H1 (cell line): ENCODE measurements around the gene SHPK. TPM values are rescaled to one million over a fixed set of nuclear protein-coding genes. Genes with fewer than 3 reads are reported as not detected.

Experiments used
- CBX8 ChIP-seq: fragments of 300-800, 300-1000 bp; sonication (generic); IDR thresholded peaks from 2 replicates; pipeline ENCODE4 v1.7.1; 2016; ENCODE audit warnings: low read depth, low read length, borderline replicate concordance
- CHD7 ChIP-seq: fragments of 300-600 bp; sonication (generic); IDR thresholded peaks from 2 replicates; pipeline ENCODE4 v1.7.1; 2012; ENCODE audit warnings: low read length, moderate library complexity, mild to moderate bottlenecking, inconsistent platforms; ENCODE audit not compliant: insufficient replicate concordance
- MAFK ChIP-seq: IDR thresholded peaks from 2 replicates; pipeline ENCODE4 v1.6.1; 2012; ENCODE audit warnings: low read depth, mild to moderate bottlenecking, improper control_type of control experiment, low read length
- POU5F1 ChIP-seq: IDR thresholded peaks from 2 replicates; pipeline ENCODE4 v1.6.1; 2011; ENCODE audit warnings: low read depth, mild to moderate bottlenecking, low read length, moderate library complexity
- SIRT6 ChIP-seq: IDR thresholded peaks from one replicate; pipeline ENCODE4 v1.7.1; 2012; ENCODE audit warnings: low read length, inconsistent platforms
- SRF ChIP-seq: IDR thresholded peaks from 2 replicates; pipeline ENCODE4 v1.6.1; 2011; ENCODE audit warnings: mild to moderate bottlenecking, low read depth, low read length, moderate library complexity
- TAF7 ChIP-seq: optimal IDR thresholded peaks from 2 replicates; pipeline ENCODE3; 2011; ENCODE audit warnings: low read depth, mild to moderate bottlenecking, inconsistent platforms, low read length, moderate library complexity, borderline replicate concordance
- polyA plus RNA-seq, 7 experiments: library from polyadenylated mRNA; depleted of rRNA in 3 of 7; stranded (reverse) in 5 of 7; unstranded in 2 of 7; fragments of >200 nt in 5 of 7; fragments of 200-250 nt in 2 of 7; gene quantifications; 1 replicate in 5 of 7; 2 replicates in 1 of 7; 4 replicates in 1 of 7; pipeline versions ENCODE4 v1.2.1 to v1.2.3, GENCODE V29; 2011 to 2013; ENCODE audit warnings: missing spikeins in 2 of 7, mixed read lengths in 2 of 7
- total RNA-seq: library from RNA; stranded (reverse); fragmentation: NEBNext Ultra II Directional; extraction: Animal tissue kit (Norgen Biotek cat#: 25700); gene quantifications from 2 replicates; pipeline ENCODE4 v1.2.1, GENCODE V29; 2021
- TF ChIP-seq, protein P1 (sequence below): IDR thresholded peaks from 2 replicates; pipeline ENCODE4 v1.6.1; 2011; ENCODE audit warnings: low read depth, mild to moderate bottlenecking, low read length; ENCODE audit not compliant: insufficient read depth
- TF ChIP-seq, protein P2 (sequence below): IDR thresholded peaks from 2 replicates; pipeline ENCODE4 v1.6.1; 2012; ENCODE audit warnings: inconsistent platforms

SHPK gene
- total and polyA plus RNA-seq, 2 of the 8 experiments (the other 6 are each of a cell fraction or from before 2014, with no cell fraction given): 28.6 to 36.7 TPM

GRCh38 chr17:3558603-3559269 lies 77.3 kb downstream of the SHPK start (continued):
- TF ChIP-seq CHD7 (no peak), SIRT6 (no peak), CBX8 (no peak), TAF7 (no peak), POU5F1 (no peak), SRF (no peak), MAFK (no peak)
- TF ChIP-seq, protein P1, sequence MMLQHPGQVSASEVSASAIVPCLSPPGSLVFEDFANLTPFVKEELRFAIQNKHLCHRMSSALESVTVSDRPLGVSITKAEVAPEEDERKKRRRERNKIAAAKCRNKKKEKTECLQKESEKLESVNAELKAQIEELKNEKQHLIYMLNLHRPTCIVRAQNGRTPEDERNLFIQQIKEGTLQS: no peak
- TF ChIP-seq, protein P2, sequence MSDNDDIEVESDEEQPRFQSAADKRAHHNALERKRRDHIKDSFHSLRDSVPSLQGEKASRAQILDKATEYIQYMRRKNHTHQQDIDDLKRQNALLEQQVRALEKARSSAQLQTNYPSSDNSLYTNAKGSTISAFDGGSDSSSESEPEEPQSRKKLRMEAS: no peak
